HG02798 (cell line): ENCODE data around the gene TEX19.
"Not testable (repeated sequence)": the region's sequence is repeated elsewhere in the genome, so short reads cannot be mapped to it uniquely, and the experiment has no call there.

Experiments
- ATAC-seq: cut with Tn5 transposase; IDR thresholded peaks from one replicate; pipeline ENCODE4 v1.9.1; 2021; ENCODE audit warnings: mild to moderate bottlenecking; ENCODE audit not compliant: unreplicated experiment, poor library complexity

The TEX19 gene

DNA sequence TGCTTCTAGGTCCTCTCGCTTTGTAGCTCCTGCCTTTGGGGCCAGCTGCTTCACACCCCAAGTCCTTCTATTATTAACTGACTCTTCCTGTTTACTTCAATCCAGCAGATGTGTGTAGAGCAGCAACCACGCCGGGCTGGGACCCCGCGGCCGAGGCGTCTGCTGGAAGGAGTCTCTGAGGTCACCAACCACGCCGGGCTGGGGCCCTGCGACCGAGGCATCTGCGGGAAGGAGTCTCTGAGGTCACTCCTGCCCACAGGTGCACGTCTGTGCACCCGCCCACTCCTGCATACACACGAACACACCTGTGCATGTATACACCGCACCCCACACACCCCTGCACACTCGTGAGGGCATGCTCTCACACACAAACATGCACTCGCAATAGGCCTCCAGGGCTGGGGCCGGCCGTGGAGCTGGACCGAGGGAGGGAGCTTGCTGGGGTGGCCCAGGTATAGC is 7.8 kb upstream of the TEX19 start:
- peak; percentile 53 for ATAC-seq

DNA sequence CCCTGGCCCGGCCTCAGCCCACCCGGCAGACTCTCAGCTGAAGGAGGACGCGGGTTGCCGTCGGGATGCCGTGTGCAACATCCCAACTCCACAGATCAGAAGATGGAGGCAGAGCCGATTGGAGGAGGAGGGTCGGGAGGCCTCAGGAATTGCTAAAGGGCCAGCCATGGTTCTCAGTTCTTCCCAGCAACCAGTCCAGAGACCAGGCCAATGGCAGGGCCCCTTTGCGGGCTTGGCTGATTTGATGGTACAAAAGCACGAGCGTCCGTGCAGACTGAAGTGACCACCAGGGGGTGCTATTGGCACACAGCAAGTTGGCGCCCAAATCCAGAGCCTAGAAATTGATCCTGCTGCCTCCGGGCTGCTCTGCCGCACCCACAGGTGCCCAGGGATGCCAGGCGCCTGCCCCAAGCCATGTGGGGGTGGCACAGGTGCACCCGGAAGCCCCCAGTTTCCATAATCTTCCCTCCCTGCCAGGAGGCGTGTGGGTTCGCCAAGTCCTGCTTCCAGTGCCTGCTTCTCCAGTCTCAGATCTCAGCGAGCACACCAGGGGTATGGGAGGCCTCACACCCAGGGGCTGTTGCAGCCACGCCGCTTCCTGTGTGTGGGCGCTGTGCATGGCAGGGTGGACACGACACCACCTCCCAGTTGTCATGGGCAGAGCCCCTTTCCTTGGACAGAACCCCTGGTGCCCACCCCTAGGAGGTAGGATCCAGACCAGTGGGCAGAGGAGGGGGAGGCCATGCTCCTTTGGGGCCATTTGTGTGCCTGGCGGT is 7.1 kb upstream of the TEX19 start:
- peak; percentile 59 for ATAC-seq

DNA sequence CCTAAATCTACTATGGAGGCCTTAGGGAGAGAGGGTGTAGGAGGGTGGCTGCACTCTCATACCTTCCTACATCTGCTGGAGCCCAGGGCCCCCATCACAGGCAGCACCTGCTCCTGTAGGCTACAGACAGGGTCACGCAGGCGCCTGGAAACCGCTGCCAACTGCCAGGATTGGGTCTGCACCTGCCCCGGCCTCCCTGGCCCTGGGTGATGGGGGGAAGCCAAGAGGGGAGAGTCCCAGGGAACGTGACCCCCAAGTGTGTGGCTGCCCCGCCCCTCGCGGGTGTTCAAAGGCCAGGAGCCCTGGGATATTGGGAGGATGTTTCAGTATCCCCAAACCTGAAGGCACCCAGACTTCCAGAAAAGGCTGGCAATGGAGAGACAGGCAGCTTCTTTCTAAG is 5.6 kb upstream of the TEX19 start:
- no peak for ATAC-seq

DNA sequence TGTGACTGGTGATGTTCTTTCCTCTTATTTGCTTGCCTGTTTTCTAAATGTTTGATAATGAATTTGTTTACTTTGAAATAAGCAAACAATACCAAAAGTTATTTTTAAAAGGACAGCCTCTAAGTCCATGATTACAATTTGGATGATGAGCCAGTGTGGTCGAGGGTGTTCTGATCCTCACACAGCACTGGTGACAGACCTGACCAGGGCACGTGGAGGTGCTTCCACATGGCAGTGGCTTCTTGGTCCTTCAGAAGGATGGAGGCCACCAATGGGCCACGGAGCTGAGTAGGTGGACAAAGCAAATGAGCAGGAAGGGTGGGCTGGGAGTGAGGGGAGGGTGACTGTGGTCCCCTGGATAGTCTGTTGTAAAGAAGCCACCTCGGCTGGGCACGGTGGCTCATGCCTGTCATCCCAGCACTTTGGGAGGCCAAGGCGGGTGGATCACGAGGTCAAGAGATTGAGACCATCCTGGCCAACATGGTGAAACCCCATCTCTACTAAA is 4.2 kb upstream of the TEX19 start:
- no peak for ATAC-seq

DNA sequence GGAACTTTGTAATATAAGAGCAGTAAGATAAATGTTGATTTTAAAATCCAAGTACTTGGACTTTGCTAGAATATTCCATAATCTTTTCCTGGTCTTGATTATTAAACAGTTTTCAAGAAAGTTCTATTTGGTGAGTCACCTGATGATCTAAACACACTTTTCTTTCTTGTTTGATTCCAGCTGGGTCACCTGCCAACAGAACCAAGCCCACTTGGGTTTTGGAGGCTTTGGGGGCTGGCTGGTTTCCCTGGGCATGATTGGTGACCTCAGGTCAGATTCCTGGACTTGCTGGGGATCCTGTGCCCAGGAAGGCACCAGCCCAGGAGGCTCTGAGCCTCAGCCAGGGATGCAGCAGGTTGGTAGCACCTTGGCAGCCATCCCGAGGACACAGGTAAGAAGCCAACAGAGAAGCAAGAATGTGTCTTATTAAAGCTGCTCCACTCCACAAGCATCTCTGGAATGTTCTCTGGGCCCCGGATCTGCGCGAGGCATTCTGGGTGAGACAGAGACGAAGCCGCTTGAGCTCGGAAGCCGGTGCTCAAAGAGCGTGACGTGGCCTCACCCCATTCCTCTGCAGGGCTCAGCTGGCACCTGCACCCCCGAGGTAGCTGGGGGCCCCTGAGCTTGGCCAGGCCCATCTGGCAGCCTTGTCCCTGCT is 3.1 kb upstream of the TEX19 start:
- ATAC-seq, result no peak

DNA sequence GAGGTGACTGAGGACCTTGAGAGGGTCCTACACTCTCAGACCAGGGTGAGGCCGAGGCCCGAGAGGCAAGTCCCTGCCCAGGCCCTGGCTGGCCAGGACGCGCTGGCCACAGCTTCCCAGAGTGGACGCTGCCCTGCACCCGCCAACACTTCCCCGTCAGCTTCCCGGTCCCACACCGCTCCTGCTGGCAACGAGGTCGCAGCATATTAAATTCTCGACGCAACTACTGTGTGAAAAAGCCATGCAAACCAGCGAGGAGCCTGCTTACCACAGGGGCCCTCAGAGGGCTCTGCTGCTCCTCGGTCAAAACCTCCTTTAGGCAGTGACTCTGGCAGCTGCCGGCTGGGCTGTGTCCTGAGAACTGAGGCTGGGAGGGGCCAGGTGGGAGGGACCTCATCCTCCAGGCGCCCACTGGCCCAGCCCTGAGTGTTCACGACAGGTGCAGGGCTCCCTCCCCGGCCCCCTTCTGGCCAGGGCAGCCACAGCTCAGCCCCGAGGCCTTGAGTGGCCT is 2.1 kb upstream of the TEX19 start:
- ATAC-seq, result no peak

DNA sequence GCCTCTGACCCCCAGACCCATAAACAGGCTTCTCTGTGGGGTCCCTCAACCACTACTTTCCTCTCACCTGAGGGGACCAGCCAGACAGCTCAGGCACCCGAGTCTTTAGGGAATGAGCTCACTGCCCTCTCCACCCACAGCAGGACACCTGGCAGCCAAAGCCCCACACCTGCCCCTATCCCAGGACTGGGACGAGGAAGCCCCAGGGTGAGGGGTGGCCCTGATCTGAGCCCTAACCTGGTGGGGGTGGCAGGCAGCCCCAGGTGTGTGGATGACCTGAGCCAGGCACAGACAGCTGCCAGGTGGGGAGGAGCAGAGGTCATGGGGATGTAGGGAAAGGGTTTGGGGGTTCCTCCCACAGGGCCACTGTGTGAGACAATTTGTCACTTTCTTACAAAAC is 1.7 kb upstream of the TEX19 start:
- no peak for ATAC-seq

DNA sequence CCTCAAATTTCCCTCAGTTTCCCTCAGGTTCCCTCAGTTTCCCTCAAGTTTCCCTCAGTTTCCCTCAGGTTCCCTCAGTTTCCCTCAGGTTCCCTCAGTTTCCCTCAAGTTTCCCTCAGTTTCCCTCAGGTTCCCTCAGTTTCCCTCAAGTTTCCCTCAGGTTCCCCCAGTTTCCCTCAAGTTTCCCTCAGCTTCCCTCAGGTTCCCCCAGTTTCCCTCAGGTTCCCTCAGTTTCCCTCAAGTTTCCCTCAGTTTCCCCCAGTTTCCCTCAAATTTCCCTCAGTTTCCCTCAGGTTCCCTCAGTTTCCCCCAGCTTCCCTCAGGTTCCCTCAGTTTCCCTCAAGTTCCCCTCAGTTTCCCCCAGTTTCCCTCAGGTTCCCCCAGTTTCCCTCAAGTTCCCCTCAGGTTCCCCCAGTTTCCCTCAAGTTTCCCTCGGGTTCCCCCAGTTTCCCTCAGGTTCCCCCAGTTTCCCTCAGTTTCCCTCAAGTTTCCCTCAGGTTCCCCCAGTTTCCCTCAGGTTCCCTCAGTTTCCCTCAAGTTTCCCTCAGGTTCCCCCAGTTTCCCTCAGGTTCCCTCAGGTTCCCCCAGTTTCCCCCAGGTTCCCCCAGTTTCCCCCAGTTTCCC is 516 bp downstream of the TEX19 start:
- not testable (repeated sequence) for ATAC-seq

DNA sequence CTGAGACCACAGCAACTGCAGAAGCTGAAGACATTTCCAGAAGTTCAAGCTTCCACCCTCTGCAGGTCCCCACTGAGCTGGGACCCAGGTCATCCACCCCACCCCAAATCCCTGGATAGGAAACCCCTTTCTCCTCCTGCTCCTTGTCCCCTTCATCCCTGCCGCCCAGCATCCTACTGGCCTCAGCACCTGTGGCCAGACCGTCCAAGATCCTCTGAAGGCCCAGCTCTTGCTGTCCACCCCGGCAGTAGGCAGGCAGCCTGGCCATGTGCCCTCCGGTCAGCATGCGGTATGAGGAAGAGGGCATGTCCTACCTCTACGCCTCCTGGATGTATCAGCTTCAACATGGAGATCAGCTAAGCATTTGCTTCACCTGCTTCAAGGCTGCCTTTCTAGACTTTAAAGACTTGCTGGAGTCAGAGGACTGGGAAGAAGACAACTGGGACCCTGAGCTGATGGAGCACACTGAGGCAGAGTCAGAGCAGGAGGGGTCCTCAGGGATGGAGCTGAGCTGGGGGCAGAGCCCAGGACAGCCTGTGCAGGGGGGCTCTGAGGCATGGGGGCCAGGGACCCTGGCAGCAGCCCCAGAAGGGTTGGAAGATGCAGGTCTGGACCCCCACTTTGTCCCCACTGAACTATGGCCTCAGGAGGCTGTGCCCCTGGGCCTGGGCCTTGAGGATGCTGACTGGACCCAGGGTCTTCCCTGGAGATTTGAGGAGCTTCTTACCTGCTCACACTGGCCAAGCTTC is 3.0 kb downstream of the TEX19 start:
- no peak for ATAC-seq

DNA sequence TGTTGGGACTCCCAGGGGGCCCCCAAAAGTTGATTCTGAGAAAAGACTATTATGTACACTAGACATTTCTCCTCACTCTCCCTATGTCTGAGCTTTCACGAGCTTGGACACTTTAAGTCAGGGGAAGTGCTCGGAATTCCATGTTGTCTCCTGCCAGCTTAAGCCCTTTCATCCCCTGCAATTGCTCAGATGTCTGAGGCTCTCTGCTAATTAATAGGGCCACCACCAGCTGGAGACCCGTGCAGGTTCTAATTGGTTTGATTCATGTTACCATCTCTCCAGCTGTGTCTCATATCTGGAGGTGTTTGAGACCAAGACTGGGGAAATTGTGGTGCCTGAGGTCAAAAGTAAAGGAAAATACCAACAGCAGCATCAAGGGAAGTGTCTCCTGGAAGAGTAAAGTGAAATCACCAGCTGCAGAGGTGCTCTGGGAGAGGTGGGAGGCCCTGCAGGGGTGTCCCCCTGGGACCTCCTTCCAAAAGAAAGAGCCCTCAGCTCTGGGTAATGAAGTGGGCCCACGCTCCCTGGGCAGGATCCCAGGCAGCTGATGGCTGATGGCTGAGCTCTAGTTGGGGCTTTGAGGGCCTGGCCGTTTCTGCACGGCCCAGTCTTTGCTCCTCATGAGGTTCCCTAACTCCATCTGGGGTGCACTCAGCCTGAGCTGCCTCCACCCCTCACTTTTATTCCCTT is 6.7 kb downstream of the TEX19 start:
- ATAC-seq, result no peak

DNA sequence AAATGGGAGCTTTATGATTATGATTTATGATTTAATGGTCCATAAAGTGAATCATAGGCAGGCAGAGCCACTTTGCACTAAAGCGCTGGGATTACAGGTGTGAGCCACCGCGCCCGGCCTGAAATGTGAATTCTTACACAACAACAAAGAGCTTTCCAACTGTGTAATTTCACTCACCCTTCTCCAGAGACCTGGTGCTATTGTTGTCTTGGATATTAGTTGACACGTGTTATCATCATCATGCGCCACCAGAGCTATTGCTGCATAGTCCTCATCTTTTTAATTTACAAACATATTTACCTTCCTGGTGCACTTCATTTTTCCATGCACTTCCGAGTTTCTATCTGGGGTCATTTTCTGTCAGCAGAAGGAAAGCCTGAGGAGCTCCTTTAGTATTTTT is 7.7 kb downstream of the TEX19 start:
- no peak for ATAC-seq

DNA sequence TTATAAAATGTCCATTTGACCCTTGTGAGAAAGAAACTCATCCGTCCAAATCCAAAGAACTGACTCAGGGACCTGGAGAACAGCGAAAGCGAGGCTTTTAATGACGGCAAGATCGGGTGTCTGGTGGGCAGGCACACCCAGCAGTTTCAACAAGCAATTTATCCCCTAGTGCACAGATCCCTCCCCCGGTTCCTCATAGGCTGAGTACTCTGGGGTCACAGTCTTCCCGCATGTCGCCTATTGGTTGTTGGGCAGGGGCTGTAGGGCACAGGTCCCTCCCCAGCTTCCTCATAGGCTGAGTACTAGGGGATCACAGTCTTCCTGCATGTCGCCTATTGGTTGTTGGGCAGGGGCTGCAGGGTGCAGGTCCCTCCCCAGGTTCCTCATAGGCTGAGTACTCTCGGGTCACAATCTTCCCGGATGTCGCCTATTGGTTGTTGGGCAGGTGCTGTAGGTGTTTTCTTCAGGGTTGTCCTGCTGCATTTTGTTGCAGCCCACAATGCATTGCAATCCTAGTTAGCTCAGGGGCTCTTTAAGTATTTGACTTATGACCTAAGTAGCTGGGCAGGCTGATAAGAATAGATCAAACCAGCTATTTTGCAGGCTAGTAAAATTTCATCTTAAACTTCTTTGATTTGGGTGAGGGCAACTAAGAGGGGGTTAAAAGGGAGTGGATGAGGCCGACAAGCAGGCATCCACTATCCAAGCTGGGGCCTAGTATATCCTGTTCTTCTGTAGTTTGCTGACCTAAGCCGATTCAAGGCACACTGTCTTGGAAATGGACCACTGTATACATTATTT is 8.9 kb downstream of the TEX19 start:
- ATAC-seq, result no peak

DNA sequence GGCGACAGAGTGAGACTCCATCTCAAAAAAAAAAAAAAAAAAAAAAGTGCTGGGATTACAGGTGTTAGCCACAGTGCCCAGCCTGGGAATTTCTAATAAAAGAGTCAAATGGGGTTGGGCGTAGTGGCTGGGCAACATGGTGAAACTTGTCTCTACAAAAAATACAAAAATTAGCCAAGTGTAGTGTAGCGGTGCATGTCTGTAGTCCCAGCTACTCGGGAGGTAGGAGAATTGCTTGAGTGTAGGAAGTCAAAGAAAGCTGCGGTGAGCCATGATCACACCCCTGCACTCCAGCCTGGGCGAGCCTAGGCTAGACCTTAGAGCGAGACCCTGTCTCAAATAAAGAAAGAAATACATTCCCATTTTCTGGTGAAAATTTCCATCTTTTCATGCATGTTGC is 10.2 kb downstream of the TEX19 start:
- no peak for ATAC-seq

DNA sequence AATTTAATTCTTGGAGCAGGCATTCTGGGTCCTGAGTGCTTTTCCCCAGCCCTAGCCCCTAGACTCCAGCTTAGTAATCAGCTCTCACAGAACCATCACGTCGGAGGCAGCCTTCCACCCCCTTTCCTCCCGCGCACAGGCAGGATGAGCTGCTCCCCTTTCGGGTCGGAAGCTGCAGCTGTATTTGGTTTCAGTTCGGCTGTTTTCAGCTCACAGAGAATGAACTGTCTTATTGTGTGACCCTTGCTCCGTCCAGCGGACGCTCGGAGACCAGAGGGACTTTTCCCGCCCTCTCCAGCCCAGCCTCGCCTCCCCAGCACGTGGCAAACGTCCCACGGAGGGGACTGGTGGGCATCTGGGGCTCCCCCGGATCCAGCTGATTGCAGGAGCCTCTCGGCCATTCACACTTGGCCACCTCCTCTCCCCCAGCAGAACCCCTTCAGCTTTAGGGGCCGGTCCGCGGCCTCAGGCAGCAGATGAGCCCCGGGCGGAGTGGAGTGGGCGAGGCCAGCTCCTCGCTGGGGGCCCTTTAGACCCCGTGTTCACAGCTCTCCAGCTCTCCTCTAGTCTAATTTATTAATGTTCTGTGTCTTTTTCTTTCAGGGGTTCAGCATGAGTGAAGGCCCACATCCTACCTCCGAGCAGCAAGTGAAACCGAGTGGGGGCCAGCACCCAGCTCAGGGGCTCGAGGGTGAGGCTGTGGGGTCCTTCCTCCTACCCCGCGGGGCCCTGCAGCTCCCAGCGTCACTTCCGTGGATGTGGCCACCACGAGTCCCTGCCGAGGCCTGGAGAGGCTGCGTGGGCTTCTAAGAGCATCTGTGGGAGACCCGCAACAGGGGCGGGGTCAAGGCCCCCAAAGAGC is 11.7 kb downstream of the TEX19 start:
- no peak for ATAC-seq

DNA sequence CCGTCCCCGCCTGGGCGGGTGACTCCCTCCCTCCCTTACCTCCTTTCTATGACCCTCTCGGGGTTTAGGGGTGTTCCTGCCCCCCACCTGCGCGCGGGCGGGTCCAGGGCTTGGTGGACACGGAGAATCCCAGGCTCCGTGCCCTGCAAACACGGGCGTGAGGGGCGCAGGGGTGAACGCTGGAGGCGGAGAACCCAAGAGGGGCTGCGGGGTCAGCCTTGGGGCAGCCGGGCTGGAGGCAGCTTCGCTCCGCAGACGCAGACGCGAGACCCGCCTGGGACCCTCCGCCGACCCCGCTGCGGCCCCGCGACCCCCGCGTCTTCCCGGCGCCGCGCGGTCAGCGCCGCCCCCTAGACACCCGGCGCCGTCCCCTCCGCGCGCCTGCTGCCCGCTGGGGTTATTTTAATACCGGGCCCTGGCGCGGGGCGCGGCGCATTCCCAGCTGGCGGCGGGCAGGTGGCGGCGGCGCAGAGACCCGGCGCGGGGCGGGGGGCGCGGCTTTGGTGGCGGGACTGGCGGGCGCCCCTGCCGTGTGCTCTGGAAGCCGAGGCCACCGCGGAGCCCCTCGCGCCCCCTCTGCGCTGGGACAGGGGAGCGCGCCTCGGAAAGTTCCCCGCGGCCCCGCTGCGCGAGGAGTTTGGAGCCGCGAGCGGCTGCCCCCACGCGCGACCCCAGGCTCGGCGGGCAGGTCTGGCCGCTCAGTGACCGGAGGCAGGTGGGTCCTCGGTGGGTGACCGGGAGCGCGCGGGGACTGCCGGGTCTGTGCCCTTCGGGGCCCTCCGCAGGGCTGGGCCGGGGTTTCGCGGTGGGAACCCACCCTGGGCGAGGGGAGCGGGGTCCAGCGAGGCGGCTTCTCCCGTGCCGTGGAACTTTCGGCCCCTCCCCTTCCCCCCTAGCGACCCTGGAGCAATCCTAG is 12.5 kb downstream of the TEX19 start, which contains the start of gene UTS2R:
Gene UTS2R (plus strand): TSS at position 433 of the 916 bp plus-strand sequence. CDS start 2,560 bp downstream, outside the sequence.
- ATAC-seq, result no peak

DNA sequence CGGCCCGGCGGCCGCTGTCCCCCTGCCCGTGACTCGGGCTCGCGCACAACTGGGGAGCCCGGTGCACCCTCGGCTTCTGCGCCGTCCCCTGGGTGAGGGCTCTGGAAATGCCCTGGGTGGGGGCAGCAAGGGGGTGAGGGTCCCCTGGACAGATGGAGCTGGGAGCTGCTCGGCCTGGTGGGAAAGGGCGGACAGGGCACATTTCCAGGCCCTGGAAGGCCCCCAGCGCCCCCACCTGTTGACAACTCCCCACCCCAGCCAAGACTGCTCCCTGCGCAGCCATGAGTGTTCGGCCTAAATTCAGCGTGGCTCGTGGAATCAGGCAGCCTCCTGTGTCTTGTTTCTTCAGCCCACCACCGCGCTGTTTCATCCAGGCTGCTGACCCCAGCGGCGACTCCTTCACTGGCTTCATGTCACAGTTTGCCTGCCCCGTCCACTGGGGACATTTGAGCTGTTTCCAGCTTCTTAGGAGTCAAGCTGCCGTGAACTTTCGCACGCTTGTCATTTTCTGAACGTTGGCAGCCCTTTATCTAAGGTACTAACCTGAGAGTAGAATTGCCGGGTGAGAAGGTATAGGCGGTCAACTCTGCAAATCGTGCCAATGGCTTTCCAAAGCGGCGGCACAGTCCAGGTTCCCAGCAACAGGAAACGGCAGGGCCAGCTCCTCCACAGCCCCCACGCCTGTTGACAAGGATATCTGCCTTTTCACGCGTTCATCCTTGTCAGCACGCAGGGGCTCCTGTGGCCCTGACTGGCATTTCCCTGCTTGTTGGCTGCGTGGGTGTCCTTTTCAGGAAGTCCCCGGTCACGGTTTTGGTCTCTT is 13.4 kb downstream of the TEX19 start:
- no peak for ATAC-seq
